HepG2 (cell line): ENCODE measurements around the gene DUSP9. TPM values are rescaled to one million over a fixed set of nuclear protein-coding genes. Genes with fewer than 3 reads are reported as not detected.

Experiments used
- HOXA7 ChIP-seq: sonication (generic); formaldehyde crosslinking; IDR thresholded peaks from 2 replicates; pipeline ENCODE4 v1.8.1; 2022; ENCODE audit warnings: mild to moderate bottlenecking, missing genetic modification reagents, moderate library complexity
- KMT2B ChIP-seq: IDR thresholded peaks from 2 replicates; pipeline ENCODE4 v1.6.1; 2016; ENCODE audit warnings: missing genetic modification reagents, missing compliant biosample characterization
- MIER3 ChIP-seq: IDR thresholded peaks from 2 replicates; pipeline ENCODE4 v1.6.1; 2016; ENCODE audit warnings: missing compliant biosample characterization, borderline replicate concordance
- MYC ChIP-seq: sonication (generic); formaldehyde crosslinking; IDR thresholded peaks from 2 replicates; pipeline ENCODE4 v1.9.0; 2021; ENCODE audit warnings: missing genetic modification reagents, borderline replicate concordance
- MYNN ChIP-seq: sonication (generic); formaldehyde crosslinking; IDR thresholded peaks from 2 replicates; pipeline ENCODE4 v1.4.0; 2020; ENCODE audit warnings: mild to moderate bottlenecking, low read depth, missing genetic modification reagents
- TCF7L2 ChIP-seq: IDR thresholded peaks from 2 replicates; pipeline ENCODE4 v1.6.1; 2011; ENCODE audit warnings: mild to moderate bottlenecking, low read depth, low read length, moderate library complexity
- TFDP2 ChIP-seq: sonication (generic); formaldehyde crosslinking; IDR thresholded peaks from 2 replicates; pipeline ENCODE4 v1.4.0; 2020; ENCODE audit warnings: missing genetic modification reagents
- YY1 ChIP-seq: IDR thresholded peaks from 2 replicates; pipeline ENCODE4 v1.6.1; 2011; ENCODE audit warnings: low read length, low read depth, moderate library complexity, mild to moderate bottlenecking; ENCODE audit not compliant: insufficient read depth, insufficient replicate concordance
- ZBTB40 ChIP-seq, 2 experiments: fragments of 450-650 bp in 1 of 2; sonication (generic) in 1 of 2; formaldehyde crosslinking in 1 of 2; IDR thresholded peaks; 2 replicates each; pipeline versions ENCODE4 v1.6.1 to v1.8.0; 2016 to 2022; ENCODE audit warnings: antibody characterized with exemption in 1 of 2, mild to moderate bottlenecking in 1 of 2, missing genetic modification reagents in 1 of 2
- ZNF547 ChIP-seq: sonication (generic); formaldehyde crosslinking; IDR thresholded peaks from 2 replicates; pipeline ENCODE4 v1.5.1; 2020; ENCODE audit warnings: mild to moderate bottlenecking, missing genetic modification reagents
- ZNF646 ChIP-seq: sonication (generic); formaldehyde crosslinking; IDR thresholded peaks from 2 replicates; pipeline ENCODE4 v1.9.0; 2021; ENCODE audit warnings: mild to moderate bottlenecking, missing genetic modification reagents
- ZNF788 ChIP-seq: sonication (generic); formaldehyde crosslinking; IDR thresholded peaks from 2 replicates; pipeline ENCODE4 v1.5.0; 2020; ENCODE audit warnings: mild to moderate bottlenecking, missing genetic modification reagents, borderline replicate concordance
- ZNF83 ChIP-seq: sonication (generic); formaldehyde crosslinking; IDR thresholded peaks from 2 replicates; pipeline ENCODE4 v1.4.0; 2020; ENCODE audit warnings: missing genetic modification reagents, mild to moderate bottlenecking, borderline replicate concordance
- polyA plus RNA-seq, 8 experiments: library from polyadenylated mRNA; depleted of rRNA in 3 of 8; stranded (reverse) in 7 of 8; unstranded in 1 of 8; fragments of >200 nt; fragmentation: Illumina TruSeq in 4 of 8; extraction: Trizol in 4 of 8; gene quantifications; 2 replicates each; pipeline versions ENCODE4 v1.2.1 to v1.2.3, GENCODE V29; 2011 to 2016; ENCODE audit warnings: low read depth in 4 of 8, missing spikeins in 1 of 8, mixed read lengths in 1 of 8; ENCODE audit not compliant: insufficient read depth in 1 of 8
- total RNA-seq, 5 experiments: library from RNA; depleted of rRNA; stranded (reverse); fragments of >200 nt; fragmentation: Illumina TruSeq; extraction: Trizol; gene quantifications; 2 replicates each; pipeline ENCODE4 v1.2.3, GENCODE V29; 2016; ENCODE audit warnings: low read depth in 1 of 5

Gene DUSP9
- total and polyA plus RNA-seq, 2 of the 13 experiments (the other 11 are each of a cell fraction or from before 2014, with no cell fraction given) = 235 to 435 TPM

- TF ChIP-seq ZBTB40 (IDR thresholded peaks at IDR 0.05) (no peak), ZBTB40 (CRISPR knock-in tag; IDR thresholded peaks at IDR 0.05) (no peak), MYC (no peak), TFDP2 (CRISPR knock-in tag) (no peak), ZNF788 (CRISPR knock-in tag) (no peak), YY1 (no peak), MYNN (CRISPR knock-in tag) (no peak), MIER3 (CRISPR knock-in tag) (no peak), TCF7L2 (no peak), KMT2B (CRISPR knock-in tag) (no peak), ZNF547 (CRISPR knock-in tag) (no peak), ZNF83 (CRISPR knock-in tag) (no peak), HOXA7 (CRISPR knock-in tag) (no peak), ZNF646 (CRISPR knock-in tag) (no peak)
Measured at GRCh38 chrX:153610836-153611213, 36.2 kb upstream of the DUSP9 start (continued).
